ENCODE data around the gene TSEN2. TPM values are rescaled to one million over a fixed set of nuclear protein-coding genes. Genes with fewer than 3 reads are reported as not detected.
"Not testable (repeated sequence)": the region's sequence is repeated elsewhere in the genome, so short reads cannot be mapped to it uniquely, and the experiment has no call there.

Gene TSEN2
- total RNA-seq, 1 donor from 2014 or later, result 11.1 TPM

DNA sequence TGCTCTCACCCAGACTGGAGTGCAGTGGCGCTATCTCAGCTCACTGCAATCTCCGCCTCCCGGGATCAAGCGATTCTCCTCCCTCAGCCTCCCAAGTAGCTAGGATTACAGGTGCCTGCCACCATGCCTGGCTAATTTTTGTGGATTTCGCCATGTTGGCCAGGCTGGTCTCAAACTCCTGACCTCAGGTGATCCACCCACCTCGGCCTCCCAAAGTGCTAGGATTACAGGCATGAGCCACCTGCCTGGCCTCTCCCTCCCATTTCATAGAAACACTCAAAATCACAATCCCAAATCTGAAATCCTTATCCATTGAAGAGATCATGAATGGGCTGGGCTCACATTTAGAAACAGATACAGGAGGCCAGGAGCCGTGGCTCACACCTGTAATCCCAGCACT is 15.1 kb upstream of the TSEN2 start:
- intact Hi-C loops (cut with DNase I); DNase-seq (ENCODE audit: low spot score): not testable (repeated sequence)

GRCh38 chr3:12470111-12470510 is 14.2 kb upstream of the TSEN2 start:
- intact Hi-C loops (cut with DNase I), result no loop called here
- no peak for DNase-seq (ENCODE audit: low spot score)

DNA sequence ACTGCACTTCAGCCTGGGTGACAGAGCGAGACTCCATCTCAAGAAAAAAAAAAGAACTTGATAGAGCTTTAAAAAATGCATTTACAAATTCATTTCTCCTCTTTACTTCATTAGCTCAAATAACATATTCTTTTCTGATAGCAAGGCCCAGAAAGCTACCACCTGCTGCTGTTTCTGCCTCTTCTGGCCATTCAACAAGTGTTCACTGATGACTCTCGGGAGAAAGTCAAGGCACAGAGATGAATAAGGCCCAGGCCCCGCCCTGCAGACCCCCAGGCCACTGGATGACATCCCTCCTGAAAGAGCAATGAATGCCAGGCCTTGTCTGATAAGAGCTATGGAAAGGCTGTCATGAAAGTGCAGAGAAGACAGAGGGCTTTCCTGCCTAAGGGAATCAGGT is 13.6 kb upstream of the TSEN2 start:
- no peak for DNase-seq (ENCODE audit: low spot score)
- intact Hi-C loops (cut with DNase I), result no loop called here

- DNase-seq (ENCODE audit: low spot score), result no peak
- intact Hi-C loops (cut with DNase I), result no loop called here
These were observed 13.0 kb upstream of the TSEN2 start for GRCh38 chr3:12471241-12471640.

DNA sequence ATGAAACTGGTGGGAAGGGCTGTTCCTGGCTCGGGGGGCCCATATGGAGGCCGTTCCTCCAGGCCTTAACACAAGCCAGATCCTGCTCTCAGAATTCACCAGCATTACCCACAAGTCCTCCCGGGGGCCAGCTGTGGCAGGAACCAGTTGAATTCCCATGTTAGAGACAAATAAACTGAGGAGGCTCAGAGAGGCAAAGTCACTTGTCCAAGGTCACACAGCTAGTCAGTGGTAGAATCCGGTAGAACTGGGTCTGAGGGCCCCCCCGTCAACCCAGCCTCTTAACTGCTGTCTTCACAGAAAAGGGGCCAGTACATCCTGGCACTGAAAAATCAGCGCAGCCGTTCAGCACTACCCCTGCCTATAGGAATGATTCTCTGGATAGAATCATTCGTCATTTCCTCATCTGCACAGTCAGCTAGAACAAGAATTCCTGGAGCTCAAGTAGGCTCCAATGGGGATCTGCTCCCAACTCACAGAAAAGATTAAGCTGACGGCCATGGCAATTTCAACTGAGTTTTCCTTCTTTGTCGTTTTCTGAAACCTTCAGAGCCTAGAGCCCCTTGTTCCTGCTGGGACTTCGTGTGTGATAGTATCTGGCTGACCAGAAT is 12.2 kb upstream of the TSEN2 start:
- intact Hi-C loops (cut with DNase I), result no loop called here
- no peak for DNase-seq (ENCODE audit: low spot score)

DNA sequence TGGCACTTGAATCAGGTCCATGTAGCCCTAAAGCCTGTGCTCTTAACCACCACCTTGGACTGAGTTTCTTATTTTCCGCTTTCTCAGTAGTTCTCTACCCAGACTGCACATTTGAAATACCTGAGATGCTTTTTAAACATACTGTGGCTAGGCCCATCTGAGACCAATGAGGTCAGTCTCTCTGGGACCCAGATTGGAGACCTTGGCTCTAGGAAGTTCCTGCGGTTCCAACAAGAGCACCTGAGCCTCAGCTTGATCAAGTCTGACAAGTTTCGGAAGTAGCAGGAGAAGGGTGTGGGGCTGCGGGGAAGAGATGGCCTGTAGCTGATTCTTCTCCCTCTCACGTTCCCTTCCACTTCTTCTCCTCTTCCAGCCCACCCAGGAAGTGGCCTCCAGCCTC is 11.5 kb upstream of the TSEN2 start:
- intact Hi-C loops (cut with DNase I), result no loop called here
- DNase-seq (ENCODE audit: low spot score), result no peak

DNA sequence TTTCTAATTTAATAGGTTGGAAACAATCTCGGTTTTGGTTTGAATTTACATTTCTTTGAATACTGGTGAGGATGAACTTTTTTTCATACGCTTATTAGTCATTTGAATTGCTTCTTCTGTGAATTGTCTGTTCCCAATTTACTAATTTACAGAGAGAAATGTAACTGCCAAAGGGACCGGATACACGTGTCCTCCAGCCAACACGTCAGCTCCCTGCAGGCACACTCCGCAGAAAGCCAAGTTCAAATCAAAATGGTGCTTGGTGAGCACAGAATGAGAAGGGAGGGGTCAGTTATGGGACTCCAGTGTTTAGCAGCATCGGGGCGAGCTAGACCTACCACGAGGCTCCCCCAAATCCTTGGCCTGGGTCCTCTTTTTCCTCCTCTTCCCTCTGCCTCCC is 10.8 kb upstream of the TSEN2 start:
- no peak for DNase-seq (ENCODE audit: low spot score)
- intact Hi-C loops (cut with DNase I), result no loop called here

DNA sequence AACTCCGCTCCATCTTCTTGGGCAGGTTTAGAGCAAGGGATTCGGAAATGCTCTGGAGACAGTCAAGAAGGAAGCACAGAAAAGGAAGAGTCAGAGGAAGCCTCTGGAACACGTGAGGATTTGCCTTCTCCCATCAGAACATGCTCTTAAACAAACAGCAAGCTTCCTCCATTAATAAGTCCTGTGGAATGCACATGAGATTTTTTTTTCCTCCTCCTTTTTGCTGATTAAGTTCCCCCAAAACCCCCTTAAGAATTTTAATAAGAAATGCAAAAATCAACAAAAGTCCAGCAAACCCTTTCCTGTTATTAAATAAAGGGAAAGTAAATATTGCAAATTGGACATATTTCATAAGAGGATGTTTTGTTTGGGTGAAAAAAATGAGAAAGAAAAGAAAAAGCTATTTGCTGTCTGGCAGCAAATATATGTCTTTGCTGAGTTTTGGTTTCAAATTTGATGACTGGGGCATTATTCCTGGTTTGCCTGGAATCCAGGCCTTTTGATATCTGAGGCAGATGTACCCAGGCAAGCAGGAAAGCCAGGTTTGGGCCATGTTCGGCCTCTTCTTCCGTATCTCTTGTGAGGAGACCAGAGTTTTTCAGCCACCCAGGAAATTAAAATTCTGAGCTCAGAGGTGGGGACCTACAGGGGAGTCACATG is 7.9 kb upstream of the TSEN2 start:
- DNase-seq (ENCODE audit: low spot score), result no peak
- intact Hi-C loops (cut with DNase I), result no loop called here

GRCh38 chr3:12477256-12477655 is 7.0 kb upstream of the TSEN2 start:
- intact Hi-C loops (cut with DNase I), result no loop called here
- no peak for DNase-seq (ENCODE audit: low spot score)

DNA sequence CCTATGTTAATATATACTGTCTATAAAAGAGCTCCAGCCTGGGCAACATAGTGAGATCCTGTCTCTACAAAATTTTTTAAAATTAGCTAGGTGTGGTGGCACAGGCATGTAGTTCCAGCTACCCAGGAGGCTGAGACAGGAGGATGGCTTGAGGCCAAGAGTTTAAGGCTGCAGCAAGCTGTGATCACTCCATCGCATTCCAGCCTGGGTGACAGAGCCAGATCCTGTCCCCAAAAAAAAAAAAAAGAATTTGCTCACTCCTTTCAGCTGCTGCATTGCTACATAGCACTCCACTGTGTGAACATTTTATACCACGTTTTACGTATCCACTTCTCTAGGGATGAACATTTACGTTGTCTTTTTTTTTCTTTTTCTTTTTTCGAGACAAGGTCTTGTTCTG is 6.0 kb upstream of the TSEN2 start:
- no peak for DNase-seq (ENCODE audit: low spot score)
- intact Hi-C loops (cut with DNase I), result loop anchor here (2.0 kb wide), 1 partner anchor 344 kb away; no protein-coding TSS in a partner anchor

DNA sequence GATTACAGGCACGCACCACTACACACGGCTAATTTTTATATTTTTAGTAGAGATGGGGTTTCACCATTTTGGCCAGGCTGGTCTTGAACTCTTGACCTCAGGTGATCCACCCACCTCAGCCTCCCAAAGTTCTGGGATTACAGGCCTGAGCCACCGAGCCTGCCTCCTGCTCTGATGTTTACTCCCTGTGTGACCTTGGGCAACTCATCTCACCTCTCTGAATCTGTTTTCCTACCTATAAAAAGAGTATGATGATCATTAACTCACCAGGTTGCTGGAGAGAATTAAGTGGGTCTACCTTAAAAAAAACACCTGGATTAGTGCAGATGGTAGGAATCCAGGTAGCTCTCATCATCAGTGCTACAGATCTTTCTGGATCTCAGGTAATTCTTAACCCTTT is 5.1 kb upstream of the TSEN2 start:
- intact Hi-C loops (cut with DNase I), result loop anchor here (2.0 kb wide), 1 partner anchor 344 kb away; no protein-coding TSS in a partner anchor

DNA sequence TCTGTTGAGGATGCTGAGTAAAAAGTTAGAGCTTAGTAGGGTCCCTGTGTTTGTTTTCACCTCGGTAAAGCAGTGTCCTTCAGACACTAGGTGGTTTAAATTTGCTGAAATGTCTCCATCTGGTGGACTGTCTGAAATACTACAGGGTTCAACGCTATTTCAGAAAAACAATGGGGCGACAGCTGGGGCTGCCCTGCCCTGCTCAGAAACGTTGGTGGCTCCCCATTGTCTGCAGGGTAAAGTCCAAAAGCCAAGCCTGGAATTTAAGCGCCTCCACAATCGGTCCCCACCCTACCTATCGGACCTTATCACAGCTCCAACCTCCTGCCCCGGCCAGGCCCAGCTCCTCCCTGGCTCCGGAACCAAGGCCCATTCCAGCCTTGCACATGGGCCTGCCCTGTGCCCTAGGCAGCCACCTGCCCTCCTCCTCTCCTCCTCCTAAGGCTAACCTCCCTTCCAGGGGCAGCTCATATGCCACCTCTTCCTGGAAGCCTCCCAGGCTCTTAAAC is 4.3 kb upstream of the TSEN2 start:
- intact Hi-C loops (cut with DNase I), result loop anchor here (2.0 to 5.0 kb wide), 6 partner anchors 77 to 345 kb away; partner anchors contain the start of genes MKRN2, PPARG and RAF1
- no peak for DNase-seq (ENCODE audit: low spot score)

More for the DNA sequence above, 5.1 kb upstream of the TSEN2 start:
- DNase-seq (ENCODE audit: low spot score), result not testable (repeated sequence)

DNA sequence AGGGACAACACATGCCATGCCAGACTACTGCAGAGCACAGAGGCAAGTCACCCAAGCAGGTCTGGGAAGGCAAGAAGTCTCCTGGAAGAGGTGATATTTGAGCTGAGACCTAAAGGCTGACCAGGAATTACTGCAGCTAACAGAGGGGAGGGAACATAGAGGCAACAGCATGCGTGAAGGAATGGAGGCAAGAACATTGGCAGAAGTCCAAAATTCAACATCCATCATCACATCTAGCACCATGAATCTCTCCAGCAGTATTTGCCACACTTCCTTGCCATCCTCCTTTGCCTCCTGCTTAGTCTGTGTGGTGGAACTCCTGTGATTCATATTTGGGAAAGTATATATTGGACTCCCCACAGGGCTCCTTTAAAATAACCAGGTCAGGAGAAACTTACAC is 870 bp upstream of the TSEN2 start:
- intact Hi-C loops (cut with DNase I), result loop anchor here (5.0 kb wide), 5 partner anchors 74 to 306 kb away; partner anchors contain the start of genes MKRN2, PPARG and RAF1
- DNase-seq (ENCODE audit: low spot score), result no peak

DNA sequence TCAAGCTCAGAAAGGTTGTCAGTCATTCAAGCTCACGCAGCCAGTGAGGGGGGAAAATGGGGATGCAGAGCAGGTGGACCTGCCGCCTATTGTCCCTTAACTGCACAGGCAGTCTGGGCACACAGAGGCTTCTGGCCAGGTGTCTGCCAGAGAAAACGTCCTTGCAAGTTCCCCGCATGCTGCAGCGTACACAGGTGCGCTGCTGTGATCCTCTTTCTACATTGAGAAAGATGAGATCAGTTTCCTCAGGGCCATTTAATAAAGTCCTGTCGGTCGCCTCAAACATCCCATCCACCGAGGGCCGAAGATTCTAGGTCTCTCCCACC is 445 bp upstream of the TSEN2 start:
- no peak for DNase-seq (ENCODE audit: low spot score)
- intact Hi-C loops (cut with DNase I), result loop anchor here (5.0 kb wide), 5 partner anchors 73 to 307 kb away; partner anchors contain the start of genes MKRN2, PPARG and RAF1

DNA sequence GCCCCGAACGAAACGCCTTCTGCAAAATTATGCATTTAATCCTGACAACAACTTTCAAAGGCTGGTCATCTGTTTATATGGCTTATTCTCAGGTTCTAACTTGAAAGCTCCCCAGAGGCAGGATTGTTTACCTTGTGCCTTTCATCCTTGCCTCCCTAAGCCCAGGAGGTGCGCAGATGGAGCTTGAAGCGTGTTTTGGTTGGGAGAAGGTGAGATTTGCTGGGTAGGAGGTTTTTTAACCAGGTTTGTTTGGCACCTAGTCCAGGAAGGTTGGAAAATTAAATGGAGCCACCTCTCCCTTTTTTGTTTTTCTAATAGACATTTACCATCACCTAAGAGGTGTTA is 675 bp downstream of the TSEN2 start:
- intact Hi-C loops (cut with DNase I), result loop anchor here (5.0 kb wide), 5 partner anchors 72 to 308 kb away; partner anchors contain the start of genes MKRN2, PPARG and RAF1
- DNase-seq (ENCODE audit: low spot score), result no peak

- DNase-seq (ENCODE audit: low spot score), result no peak
- intact Hi-C loops (cut with DNase I), result no loop called here
These were observed 1.7 kb downstream of the TSEN2 start for GRCh38 chr3:12486001-12486400.

DNA sequence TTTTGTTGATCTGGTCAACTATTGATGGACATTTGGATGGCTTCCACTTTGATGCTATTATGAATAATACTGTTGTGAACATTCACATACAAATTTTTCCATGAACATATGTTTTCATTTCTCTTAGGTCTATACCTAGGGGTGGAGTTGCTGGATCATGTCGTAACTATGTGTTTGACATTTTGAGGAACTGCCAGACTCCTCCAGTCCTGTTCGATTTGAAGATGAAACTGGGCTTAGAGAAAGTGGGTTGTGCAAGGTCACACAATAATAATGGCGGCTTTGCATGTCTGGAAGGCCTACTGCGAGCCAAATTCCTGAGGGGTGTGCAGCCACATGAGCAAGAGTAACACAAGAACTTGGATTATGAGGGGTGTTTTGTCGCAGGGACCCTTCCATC is 2.6 kb downstream of the TSEN2 start:
- DNase-seq (ENCODE audit: low spot score), result no peak
- intact Hi-C loops (cut with DNase I), result no loop called here

- intact Hi-C loops (cut with DNase I), result no loop called here
- no peak for DNase-seq (ENCODE audit: low spot score)
These were observed 3.1 kb downstream of the TSEN2 start for GRCh38 chr3:12487336-12487735.

- intact Hi-C loops (cut with DNase I), result no loop called here
- DNase-seq (ENCODE audit: low spot score), result no peak
These were observed 3.5 kb downstream of the TSEN2 start for GRCh38 chr3:12487786-12488185.

DNA sequence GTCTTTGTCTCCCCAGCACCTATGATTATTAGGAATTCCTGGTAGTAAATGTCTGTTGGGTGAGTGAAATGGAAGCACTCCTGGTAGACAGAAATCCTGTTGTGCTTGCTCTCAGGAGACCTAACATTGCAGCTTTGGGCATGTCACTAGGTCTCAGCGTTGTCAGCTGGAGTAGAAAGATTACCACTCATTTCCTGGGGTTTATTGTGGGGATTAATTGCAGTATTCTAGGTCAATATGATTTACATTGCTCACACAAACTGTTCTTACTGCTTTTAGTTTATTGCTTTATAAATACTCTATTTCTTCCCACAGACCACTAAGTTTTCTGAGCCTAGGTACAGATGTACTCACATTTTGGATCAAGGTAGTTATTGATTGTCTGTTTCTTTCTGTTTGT is 5.1 kb downstream of the TSEN2 start:
- no peak for DNase-seq (ENCODE audit: low spot score)
- intact Hi-C loops (cut with DNase I), result no loop called here

- no peak for DNase-seq (ENCODE audit: low spot score)
These were observed 5.6 kb downstream of the TSEN2 start for GRCh38 chr3:12489832-12490231.

More at GRCh38 chr3:12489832-12490231, 5.6 kb downstream of the TSEN2 start:
- intact Hi-C loops (cut with DNase I), result no loop called here

All from cardiac septum (tissue), 1 donor.